HG02943 (cell line): ENCODE measurements around the gene ELAVL4.

Experiments used
- ATAC-seq: cut with Tn5 transposase; IDR thresholded peaks from one replicate; pipeline ENCODE4 v1.9.1; 2021; ENCODE audit warnings: mild to moderate bottlenecking, low read depth, moderate library complexity; ENCODE audit not compliant: unreplicated experiment

ELAVL4 gene

GRCh38 chr1:50236656-50237055 lies 127.9 kb downstream of the ELAVL4 start:
- no peak for ATAC-seq

- ATAC-seq = no peak
Observed at GRCh38 chr1:50237056-50237455, 128.3 kb downstream of the ELAVL4 start.

- no peak for ATAC-seq
Observed at GRCh38 chr1:50243939-50244338, 135.2 kb downstream of the ELAVL4 start.

- ATAC-seq = no peak
Observed at GRCh38 chr1:50246869-50247268, 138.1 kb downstream of the ELAVL4 start.

- ATAC-seq = no peak
Observed at GRCh38 chr1:50251702-50252101, 143.0 kb downstream of the ELAVL4 start.

- no peak for ATAC-seq
Observed at GRCh38 chr1:50252196-50252595, 143.5 kb downstream of the ELAVL4 start.
